Neuronal stem cell (in vitro differentiated cells): ENCODE results near the gene ZNF76.

Experiments used
- DNase-seq: peaks from one replicate; pipeline ENCODE4 v3.0.0-alpha.2; 2013; ENCODE audit warnings: low spot score
- H2AFZ ChIP-seq: one replicate; pipeline ENCODE4 v1.6.1; 2013; ENCODE audit warnings: mild to moderate bottlenecking, low read length, inconsistent platforms
- H2AK5ac ChIP-seq: 2 replicates; pipeline ENCODE4 v1.6.1; 2013; ENCODE audit warnings: low read depth, mild to moderate bottlenecking, inconsistent platforms, low read length, moderate library complexity, mixed read lengths
- H2BK120ac ChIP-seq: 2 replicates; pipeline ENCODE4 v1.6.1; 2013; ENCODE audit warnings: low read depth, mild to moderate bottlenecking, inconsistent platforms, low read length, moderate library complexity, mixed read lengths
- H2BK12ac ChIP-seq: one replicate; pipeline ENCODE4 v1.6.1; 2013; ENCODE audit warnings: low read length, inconsistent platforms
- H2BK15ac ChIP-seq: 2 replicates; pipeline ENCODE4 v1.6.1; 2013; ENCODE audit warnings: mild to moderate bottlenecking, low read length, inconsistent platforms, mixed read lengths
- H2BK5ac ChIP-seq: one replicate; pipeline ENCODE4 v1.6.1; 2013; ENCODE audit warnings: inconsistent platforms, mild to moderate bottlenecking, low read length, moderate library complexity
- H3K14ac ChIP-seq: one replicate; pipeline ENCODE4 v1.6.1; 2013; ENCODE audit warnings: low read length, inconsistent platforms
- H3K18ac ChIP-seq: 2 replicates; pipeline ENCODE4 v1.6.1; 2013; ENCODE audit warnings: low read length, inconsistent platforms
- H3K23ac ChIP-seq: 2 replicates; pipeline ENCODE4 v1.6.1; 2013; ENCODE audit warnings: low read depth, mild to moderate bottlenecking, mixed read lengths, low read length, inconsistent platforms; ENCODE audit not compliant: poor library complexity
- H3K27ac ChIP-seq: replicated peaks from 3 replicates; pipeline ENCODE4 v1.5.1; 2013; ENCODE audit warnings: low read length, inconsistent platforms
- H3K27me3 ChIP-seq, 3 experiments: 2 replicates each; pipeline ENCODE4 v1.6.1; 2013; ENCODE audit warnings: low read length in 3 of 3, mild to moderate bottlenecking in 2 of 3, inconsistent platforms in 1 of 3, low read depth in 1 of 3, mixed read lengths in 1 of 3, moderate library complexity in 1 of 3; ENCODE audit not compliant: control insufficient read depth in 3 of 3, insufficient read depth in 3 of 3
- H3K36me3 ChIP-seq, 2 donors: replicated peaks in 1 of 2; 2 replicates each; pipeline ENCODE4 v1.6.1; 2013; ENCODE audit warnings: low read length in 2 of 2; ENCODE audit not compliant: control insufficient read depth in 2 of 2, insufficient read depth in 2 of 2
- H3K4ac ChIP-seq: 2 replicates; pipeline ENCODE4 v1.6.1; 2013; ENCODE audit warnings: inconsistent platforms, mild to moderate bottlenecking, low read length, moderate library complexity
- H3K4me1 ChIP-seq, 2 donors: 1 replicate in 1 of 2; 2 replicates in 1 of 2; pipeline ENCODE4 v1.6.1; 2013; ENCODE audit warnings: low read length in 2 of 2, low read depth in 1 of 2; ENCODE audit not compliant: control insufficient read depth in 2 of 2, insufficient read depth in 1 of 2
- H3K4me2 ChIP-seq: one replicate; pipeline ENCODE4 v1.6.1; 2013; ENCODE audit warnings: mild to moderate bottlenecking, low read length, inconsistent platforms; ENCODE audit not compliant: insufficient read depth, poor library complexity, severe bottlenecking
- H3K4me3 ChIP-seq, 2 donors: 2 replicates each; pipeline ENCODE4 v1.5.1; 2013; ENCODE audit warnings: low read length in 2 of 2, mild to moderate bottlenecking in 2 of 2, inconsistent platforms in 1 of 2, moderate library complexity in 1 of 2
- H3K79me1 ChIP-seq: one replicate; pipeline ENCODE4 v1.6.1; 2013; ENCODE audit warnings: low read depth, mild to moderate bottlenecking, inconsistent platforms, low read length, moderate library complexity
- H3K9ac ChIP-seq: one replicate; pipeline ENCODE4 v1.6.1; 2013; ENCODE audit warnings: mild to moderate bottlenecking, low read depth, low read length, inconsistent platforms; ENCODE audit not compliant: poor library complexity
- H3K9me3 ChIP-seq, 2 donors: replicated peaks in 1 of 2; 2 replicates each; pipeline versions ENCODE3 to v1.6.1; 2013; ENCODE audit warnings: low read length in 2 of 2, mild to moderate bottlenecking in 2 of 2, inconsistent platforms in 1 of 2, low read depth in 1 of 2, mixed read lengths in 1 of 2, moderate library complexity in 1 of 2; ENCODE audit not compliant: control insufficient read depth in 2 of 2, insufficient read depth in 1 of 2
- H4K8ac ChIP-seq: one replicate; pipeline ENCODE4 v1.6.1; 2013; ENCODE audit warnings: low read depth, mild to moderate bottlenecking, inconsistent platforms, low read length, moderate library complexity
- H4K91ac ChIP-seq: one replicate; pipeline ENCODE4 v1.6.1; 2013; ENCODE audit warnings: low read length, low read depth, mild to moderate bottlenecking, inconsistent platforms; ENCODE audit not compliant: poor library complexity
- WGBS, 2 donors: extraction: QIAGEN DNeasy Blood & Tissue Kit; methylation state at CpG; one replicate each; pipeline ENCODE4 v1.1.7; 2013; ENCODE audit warnings: missing lambda C conversion rate in 2 of 2, mixed read lengths in 1 of 2; ENCODE audit not compliant: insufficient read length in 2 of 2, insufficient replicate concordance in 1 of 2; ENCODE audit errors: extremely low coverage in 2 of 2; 5-methylcytosine and 5-hydroxymethylcytosine counted together

ZNF76 gene

GRCh38 chr6:35343092-35343834 is 83.7 kb downstream of the ZNF76 start:
- no peak overlapping the region for H4K8ac ChIP-seq
- H2BK12ac ChIP-seq, result no peak overlapping the region
- no peak for DNase-seq
- peak overlapping the region; percentile 32 for H2BK15ac ChIP-seq
- peak overlapping the region; percentile 27 for H2BK120ac ChIP-seq
- no peak overlapping the region for H2AK5ac ChIP-seq
- H4K91ac ChIP-seq, result peak overlapping the region; percentile 3
- peaks cover 6% of the 10 kb centered on the region for H3K79me1 ChIP-seq
- H3K4me2 ChIP-seq, result peak overlapping the region; percentile 92
- no peaks in the 10 kb centered on the region for H3K27me3 ChIP-seq
- peak overlapping the region; percentile 97 for H3K23ac ChIP-seq
- H3K9ac ChIP-seq, result peak overlapping the region; percentile 91
- H3K36me3 ChIP-seq, result peaks cover 0 to 27% of the 10 kb centered on the region in 2 donors
- peaks cover 0 to 2% of the 10 kb centered on the region in 2 donors for H3K4me1 ChIP-seq
- peak overlapping the region; percentile 94 for H2AFZ ChIP-seq
- no peak overlapping the region for H3K4ac ChIP-seq
- no peaks in the 10 kb centered on the region for H3K9me3 ChIP-seq
- WGBS, 2 donors, result no CpG with 5 or more reads among the region's 13 CpGs
- H3K14ac ChIP-seq, result no peak overlapping the region
- H3K27ac ChIP-seq, result no peak overlapping the region
- H3K4me3 ChIP-seq, result peak overlapping the region; percentile 85 to 91
- no peak overlapping the region for H3K18ac ChIP-seq
- peak overlapping the region; percentile 72 for H2BK5ac ChIP-seq

- Histone ChIP-seq H2AK5ac (no peak overlapping the region), H2BK5ac (no peak overlapping the region), H2BK12ac (no peak overlapping the region), H3K4me2 (no peak overlapping the region), H3K27me3 (no peaks in the 10 kb centered on the region), H4K8ac (no peak overlapping the region), H3K14ac (no peak overlapping the region), H3K79me1 (peaks cover 6% of the 10 kb centered on the region), H2BK15ac (no peak overlapping the region), H3K9me3 (no peaks in the 10 kb centered on the region), H2AFZ (no peak overlapping the region), H3K4ac (no peak overlapping the region), H2BK120ac (no peak overlapping the region), H3K23ac (no peak overlapping the region), H4K91ac (no peak overlapping the region), H3K9ac (no peak overlapping the region), H3K36me3 (peaks cover 0 to 33% of the 10 kb centered on the region in 2 donors), H3K4me3 (peak overlapping the region in 1 of 2 donors; percentile 85), H3K4me1 (peaks cover 0 to 2% of the 10 kb centered on the region in 2 donors), H3K27ac (no peak overlapping the region), H3K18ac (no peak overlapping the region)
- no peak for DNase-seq
- WGBS, 2 donors, result no CpG with 5 or more reads among the region's 6 CpGs
Measured at GRCh38 chr6:35343835-35344550, 84.5 kb downstream of the ZNF76 start.
